ENCODE results near the gene HLA-DPA1. TPM values are rescaled to one million over a fixed set of nuclear protein-coding genes. Genes with fewer than 3 reads are reported as not detected.

The HLA-DPA1 gene
- total RNA-seq, 1 donor from 2014 or later = 201 TPM

- intact Hi-C loops (cut with micrococcal nuclease) = loop anchor here (1.0 kb wide), 1 partner anchor 78 kb away; no protein-coding TSS in a partner anchor
These were observed 18.5 kb upstream of the HLA-DPA1 start for GRCh38 chr6:33091957-33092356.

- intact Hi-C loops (cut with micrococcal nuclease) = no loop called here
These were observed 15.6 kb upstream of the HLA-DPA1 start for GRCh38 chr6:33088931-33089620.

GRCh38 chr6:33088258-33088930, 14.9 kb upstream of the HLA-DPA1 start:
- intact Hi-C loops (cut with micrococcal nuclease) = no loop called here

- intact Hi-C loops (cut with micrococcal nuclease) = no loop called here
These were observed 12.2 kb upstream of the HLA-DPA1 start for GRCh38 chr6:33085627-33086026.

- intact Hi-C loops (cut with micrococcal nuclease) = loop anchor here (1.0 to 5.0 kb wide), 2 partner anchors 68 to 195 kb away; no protein-coding TSS in a partner anchor
These were observed 9.3 kb upstream of the HLA-DPA1 start for GRCh38 chr6:33082702-33083101.

GRCh38 chr6:33081098-33081824, 7.8 kb upstream of the HLA-DPA1 start:
- intact Hi-C loops (cut with micrococcal nuclease) = loop anchor here (5.0 kb wide), 1 partner anchor 194 kb away; no protein-coding TSS in a partner anchor

GRCh38 chr6:33080127-33081089, 7.0 kb upstream of the HLA-DPA1 start:
- intact Hi-C loops (cut with micrococcal nuclease) = loop anchor here (5.0 kb wide), 1 partner anchor 193 kb away; no protein-coding TSS in a partner anchor

- intact Hi-C loops (cut with micrococcal nuclease) = loop anchor here (10.0 kb wide), 1 partner anchor 1105 kb away; the partner anchor contains the start of gene DXO
These were observed 6.1 kb upstream of the HLA-DPA1 start for GRCh38 chr6:33079580-33079979.

GRCh38 chr6:33078919-33079521, 5.6 kb upstream of the HLA-DPA1 start:
- intact Hi-C loops (cut with micrococcal nuclease) = loop anchor here (10.0 kb wide), 1 partner anchor 1104 kb away; the partner anchor contains the start of gene DXO

- intact Hi-C loops (cut with micrococcal nuclease) = loop anchor here (10.0 kb wide), 1 partner anchor 1104 kb away; the partner anchor contains the start of gene DXO
These were observed 5.0 kb upstream of the HLA-DPA1 start for GRCh38 chr6:33078442-33078841.

GRCh38 chr6:33077908-33078307, 4.5 kb upstream of the HLA-DPA1 start:
- intact Hi-C loops (cut with micrococcal nuclease) = loop anchor here (10.0 kb wide), 1 partner anchor 1103 kb away; the partner anchor contains the start of gene DXO

GRCh38 chr6:33076406-33076934, 3.0 kb upstream of the HLA-DPA1 start:
- intact Hi-C loops (cut with micrococcal nuclease) = loop anchor here (10.0 kb wide), 1 partner anchor 1102 kb away; the partner anchor contains the start of gene DXO

GRCh38 chr6:33075568-33076405, 2.3 kb upstream of the HLA-DPA1 start, which contains the start of gene HLA-DPB1:
HLA-DPB1 (plus strand) TSS chr6:33075990; CDS start chr6:33076042, 52 bp downstream.
- intact Hi-C loops (cut with micrococcal nuclease) = loop anchor here (1.0 to 10.0 kb wide), 4 partner anchors 56 to 1101 kb away; partner anchors contain the start of genes DXO, RXRB and SLC39A7

- intact Hi-C loops (cut with micrococcal nuclease) = loop anchor here (1.0 to 10.0 kb wide), 4 partner anchors 56 to 1100 kb away; partner anchors contain the start of genes DXO, RXRB and SLC39A7
These were observed 1.7 kb upstream of the HLA-DPA1 start for GRCh38 chr6:33075208-33075567.

GRCh38 chr6:33072508-33073100, 845 bp downstream of the HLA-DPA1 start:
- intact Hi-C loops (cut with micrococcal nuclease) = loop anchor here (1.0 to 10.0 kb wide), 3 partner anchors 44 to 1098 kb away; partner anchors contain the start of gene DXO

GRCh38 chr6:33071569-33071968, 1.9 kb downstream of the HLA-DPA1 start:
- intact Hi-C loops (cut with micrococcal nuclease) = loop anchor here (10.0 kb wide), 1 partner anchor 1097 kb away; the partner anchor contains the start of gene DXO

GRCh38 chr6:33070909-33071308, 2.5 kb downstream of the HLA-DPA1 start:
- intact Hi-C loops (cut with micrococcal nuclease) = loop anchor here (10.0 kb wide), 1 partner anchor 1096 kb away; the partner anchor contains the start of gene DXO
